Measurements from ENCODE around the gene ERC2.

GRCh38 chr3:55597641-55598040 is 870.6 kb downstream of the ERC2 start:
- TF ChIP-seq CTCF (conservative IDR thresholded peaks at IDR 0.05; ENCODE audit: low read length) = no peak
- no peak for TF ChIP-seq EZH2phosphoT487 (IDR thresholded peaks at IDR 0.05; ENCODE audit: borderline replicate concordance)
